UCSD-AML1 (cell line): ENCODE measurements around the gene PCDH7.

Source experiments
- DNase-seq: peaks from one replicate; lab custom pipeline; 2025; ENCODE audit not compliant: unreplicated experiment; lab: John Stamatoyannopoulos, UW

The PCDH7 gene, protein sequence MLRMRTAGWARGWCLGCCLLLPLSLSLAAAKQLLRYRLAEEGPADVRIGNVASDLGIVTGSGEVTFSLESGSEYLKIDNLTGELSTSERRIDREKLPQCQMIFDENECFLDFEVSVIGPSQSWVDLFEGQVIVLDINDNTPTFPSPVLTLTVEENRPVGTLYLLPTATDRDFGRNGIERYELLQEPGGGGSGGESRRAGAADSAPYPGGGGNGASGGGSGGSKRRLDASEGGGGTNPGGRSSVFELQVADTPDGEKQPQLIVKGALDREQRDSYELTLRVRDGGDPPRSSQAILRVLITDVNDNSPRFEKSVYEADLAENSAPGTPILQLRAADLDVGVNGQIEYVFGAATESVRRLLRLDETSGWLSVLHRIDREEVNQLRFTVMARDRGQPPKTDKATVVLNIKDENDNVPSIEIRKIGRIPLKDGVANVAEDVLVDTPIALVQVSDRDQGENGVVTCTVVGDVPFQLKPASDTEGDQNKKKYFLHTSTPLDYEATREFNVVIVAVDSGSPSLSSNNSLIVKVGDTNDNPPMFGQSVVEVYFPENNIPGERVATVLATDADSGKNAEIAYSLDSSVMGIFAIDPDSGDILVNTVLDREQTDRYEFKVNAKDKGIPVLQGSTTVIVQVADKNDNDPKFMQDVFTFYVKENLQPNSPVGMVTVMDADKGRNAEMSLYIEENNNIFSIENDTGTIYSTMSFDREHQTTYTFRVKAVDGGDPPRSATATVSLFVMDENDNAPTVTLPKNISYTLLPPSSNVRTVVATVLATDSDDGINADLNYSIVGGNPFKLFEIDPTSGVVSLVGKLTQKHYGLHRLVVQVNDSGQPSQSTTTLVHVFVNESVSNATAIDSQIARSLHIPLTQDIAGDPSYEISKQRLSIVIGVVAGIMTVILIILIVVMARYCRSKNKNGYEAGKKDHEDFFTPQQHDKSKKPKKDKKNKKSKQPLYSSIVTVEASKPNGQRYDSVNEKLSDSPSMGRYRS (N-terminal part only)

DNA sequence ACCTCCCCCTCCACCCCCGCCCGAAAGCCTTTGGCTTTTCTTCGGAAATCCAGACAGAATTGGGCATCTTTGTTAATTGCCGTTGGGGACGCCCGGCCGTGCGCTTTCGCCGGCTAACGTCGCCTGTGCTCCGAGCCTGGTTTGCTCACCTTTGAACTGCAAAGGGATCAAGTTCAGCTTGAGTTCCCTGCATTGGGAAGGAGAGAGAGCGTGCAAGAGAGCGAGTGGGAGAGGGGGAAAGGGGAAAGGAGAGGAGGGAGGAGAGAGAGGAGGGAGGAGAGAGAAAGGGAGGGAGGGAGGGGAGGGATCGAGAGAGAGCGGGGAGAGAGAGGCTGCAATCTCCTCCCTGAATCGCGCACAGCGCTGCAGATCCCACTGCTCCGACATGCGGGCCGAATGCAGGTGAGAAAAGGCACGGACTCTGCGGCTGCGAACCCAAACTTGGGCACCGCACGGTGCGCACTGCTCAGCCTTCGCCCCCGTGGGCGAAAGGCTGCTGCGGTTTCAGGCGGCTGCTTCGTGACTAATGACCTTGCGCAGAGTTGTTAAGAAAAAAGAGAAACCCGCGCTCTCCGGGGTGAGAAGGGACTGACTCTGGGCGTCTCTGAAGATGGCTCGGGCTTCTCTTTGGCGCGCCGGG lies at the start of gene PCDH7:
PCDH7 (plus strand) TSS at position 349 of the 640 bp plus-strand sequence. CDS start 1,054 bp downstream, outside the sequence.
- peak; percentile 11 for DNase-seq

GRCh38 chr4:30671926-30672448 lies 48.2 kb upstream of the PCDH7 start:
- DNase-seq, result no peak

DNA sequence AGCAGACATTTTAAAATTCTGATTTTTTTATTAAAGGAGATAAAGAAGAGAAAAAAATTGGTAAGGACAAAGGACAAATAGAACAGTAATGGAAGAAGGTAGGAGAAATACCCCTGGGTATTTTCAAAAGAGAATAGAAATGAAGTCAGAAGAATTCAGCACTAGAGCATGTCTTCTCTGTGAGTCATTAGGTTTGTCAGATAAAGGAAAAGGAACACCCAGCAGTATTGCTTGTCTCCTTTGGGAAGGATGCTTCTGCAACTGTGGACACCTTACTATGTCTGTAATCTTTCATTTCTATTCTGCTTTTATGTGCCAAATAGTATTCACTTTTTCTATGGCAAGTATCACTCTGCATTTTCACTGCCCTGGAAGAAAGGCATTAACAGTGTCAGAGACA lies 24.0 kb upstream of the PCDH7 start:
- no peak for DNase-seq

DNA sequence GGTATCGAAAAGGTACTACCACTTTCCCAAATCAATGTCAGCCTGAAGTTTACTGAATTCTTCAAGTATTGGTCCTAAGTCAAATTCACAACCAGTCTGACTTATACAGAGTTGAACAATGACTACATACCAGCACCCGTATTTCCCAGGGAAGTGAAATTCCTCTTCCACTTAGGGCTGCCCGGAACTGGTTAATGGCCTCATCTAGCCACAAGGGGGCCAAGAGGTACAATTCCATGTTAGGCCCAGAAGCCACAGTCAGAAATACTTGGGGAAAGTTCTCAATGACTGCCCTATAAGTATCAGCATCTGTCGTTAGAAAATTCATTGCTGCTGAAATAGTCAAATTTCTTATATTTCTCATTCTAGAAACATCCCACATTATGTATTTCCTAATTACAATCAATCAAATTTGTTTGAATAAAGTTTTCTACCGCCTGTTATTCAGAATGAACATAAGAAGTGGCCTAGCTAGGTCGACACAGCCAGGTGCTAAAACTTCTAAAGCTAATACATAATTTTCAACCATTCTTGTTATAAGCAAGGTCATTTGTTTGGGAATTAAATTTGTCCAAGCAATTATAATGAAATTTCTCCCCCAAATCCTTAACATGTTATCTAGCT lies 5.6 kb upstream of the PCDH7 start:
- peak; percentile 48 for DNase-seq

GRCh38 chr4:30716158-30716557 lies 4.0 kb upstream of the PCDH7 start:
- DNase-seq, result no peak

- peak; percentile 57 for DNase-seq
Observed at GRCh38 chr4:30716681-30717207, 3.4 kb upstream of the PCDH7 start.

- DNase-seq, result peak; percentile 92
Observed at GRCh38 chr4:30717208-30718020, 2.8 kb upstream of the PCDH7 start.

GRCh38 chr4:30718021-30718542 lies 2.1 kb upstream of the PCDH7 start:
- no peak for DNase-seq

DNA sequence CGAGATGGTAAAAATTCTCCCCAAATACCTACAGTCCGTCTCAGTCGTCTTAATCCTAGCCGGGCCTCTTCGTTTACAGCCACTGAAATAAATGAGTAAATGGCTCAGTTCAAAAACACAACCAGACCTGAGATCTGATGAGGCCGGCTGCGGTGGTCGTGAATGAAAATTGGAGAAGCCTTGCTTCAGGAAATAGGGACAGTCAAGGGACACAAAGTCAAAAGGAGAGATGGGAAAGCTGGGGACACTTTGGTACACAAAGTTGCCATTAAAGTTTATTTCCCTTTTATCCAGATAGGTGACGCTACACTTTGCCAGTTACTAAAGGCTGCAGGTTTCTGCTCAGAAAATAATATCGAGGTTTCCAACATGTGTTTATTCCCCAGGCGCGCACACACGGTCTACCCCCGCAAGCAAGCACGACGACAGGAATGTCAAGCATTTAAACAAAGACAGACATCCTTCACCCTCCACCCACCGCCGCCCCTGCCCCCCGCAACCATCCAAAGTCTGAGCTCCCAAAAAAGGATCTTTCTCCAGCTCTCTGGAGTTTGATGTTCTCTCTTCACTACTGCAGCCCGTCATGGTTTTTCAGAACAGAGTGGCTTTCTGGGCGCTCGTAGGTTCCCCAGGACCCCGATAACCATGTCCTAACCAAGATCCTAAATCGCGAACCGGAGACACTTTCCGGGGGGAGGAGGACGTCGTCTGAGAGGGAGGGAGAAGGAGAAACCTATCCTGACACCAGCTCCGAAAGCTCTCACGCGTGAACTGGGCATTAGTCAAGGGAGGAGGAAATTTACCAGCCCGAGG lies 1.3 kb upstream of the PCDH7 start:
- peak; percentile 14 for DNase-seq

DNA sequence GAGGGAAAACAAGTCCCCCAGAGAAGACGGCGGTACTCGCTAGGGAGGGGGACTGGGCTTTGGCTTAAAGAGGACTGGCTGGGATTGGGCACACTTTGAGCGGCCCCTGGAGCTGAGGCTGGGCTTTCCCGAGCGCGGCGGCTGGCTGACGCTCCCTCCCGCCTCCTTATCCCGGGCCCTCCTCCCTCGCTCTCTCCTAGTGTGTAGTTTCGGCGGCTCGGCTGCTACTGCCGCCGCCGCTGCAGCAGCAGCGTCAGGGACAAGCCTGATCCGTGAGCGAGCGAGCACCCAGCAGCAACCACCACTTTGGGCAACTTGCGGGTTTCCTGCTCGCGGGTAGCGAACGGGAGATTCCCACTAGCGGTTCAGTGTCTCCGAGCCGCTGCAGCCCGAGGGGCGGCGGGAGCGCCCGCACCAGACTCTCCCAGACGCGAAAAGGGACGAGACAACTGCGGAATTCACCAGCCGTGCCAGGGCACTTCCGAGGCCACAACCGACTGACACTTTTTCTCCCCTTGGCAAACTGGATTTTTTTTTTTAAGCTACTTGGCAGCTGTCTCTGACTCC lies 632 bp upstream of the PCDH7 start:
- peak; percentile 14 for DNase-seq

- DNase-seq, result no peak
Observed at GRCh38 chr4:30720661-30721184, 554 bp downstream of the PCDH7 start.

DNA sequence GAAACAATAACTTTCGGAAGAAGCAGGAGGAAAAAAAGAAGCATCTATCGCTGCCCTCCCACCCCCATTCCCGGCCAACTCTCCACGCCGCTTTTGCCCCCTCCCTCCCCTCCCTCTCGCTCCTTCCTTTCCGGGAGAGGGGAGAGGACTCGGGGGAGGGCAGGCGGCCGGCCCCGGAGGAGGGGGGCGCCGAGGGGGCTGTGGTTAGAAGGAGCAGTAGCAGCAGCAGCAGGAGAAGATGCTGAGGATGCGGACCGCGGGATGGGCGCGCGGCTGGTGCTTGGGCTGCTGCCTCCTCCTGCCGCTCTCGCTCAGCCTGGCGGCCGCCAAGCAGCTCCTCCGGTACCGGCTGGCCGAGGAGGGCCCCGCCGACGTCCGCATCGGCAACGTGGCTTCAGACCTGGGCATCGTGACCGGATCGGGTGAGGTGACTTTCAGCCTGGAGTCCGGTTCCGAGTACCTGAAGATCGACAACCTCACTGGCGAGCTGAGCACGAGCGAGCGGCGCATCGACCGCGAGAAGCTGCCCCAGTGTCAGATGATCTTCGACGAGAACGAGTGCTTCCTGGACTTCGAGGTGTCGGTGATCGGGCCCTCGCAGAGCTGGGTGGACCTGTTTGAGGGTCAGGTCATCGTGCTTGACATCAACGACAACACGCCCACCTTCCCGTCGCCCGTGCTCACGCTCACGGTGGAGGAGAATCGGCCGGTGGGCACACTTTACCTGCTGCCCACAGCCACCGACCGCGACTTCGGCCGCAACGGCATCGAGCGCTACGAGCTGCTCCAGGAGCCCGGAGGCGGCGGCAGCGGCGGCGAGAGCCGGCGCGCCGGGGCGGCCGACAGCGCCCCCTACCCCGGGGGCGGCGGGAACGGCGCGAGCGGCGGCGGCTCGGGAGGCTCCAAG lies 1.3 kb downstream of the PCDH7 start:
- no peak for DNase-seq

- no peak for DNase-seq
Observed at GRCh38 chr4:30722092-30722358, 1.9 kb downstream of the PCDH7 start.

DNA sequence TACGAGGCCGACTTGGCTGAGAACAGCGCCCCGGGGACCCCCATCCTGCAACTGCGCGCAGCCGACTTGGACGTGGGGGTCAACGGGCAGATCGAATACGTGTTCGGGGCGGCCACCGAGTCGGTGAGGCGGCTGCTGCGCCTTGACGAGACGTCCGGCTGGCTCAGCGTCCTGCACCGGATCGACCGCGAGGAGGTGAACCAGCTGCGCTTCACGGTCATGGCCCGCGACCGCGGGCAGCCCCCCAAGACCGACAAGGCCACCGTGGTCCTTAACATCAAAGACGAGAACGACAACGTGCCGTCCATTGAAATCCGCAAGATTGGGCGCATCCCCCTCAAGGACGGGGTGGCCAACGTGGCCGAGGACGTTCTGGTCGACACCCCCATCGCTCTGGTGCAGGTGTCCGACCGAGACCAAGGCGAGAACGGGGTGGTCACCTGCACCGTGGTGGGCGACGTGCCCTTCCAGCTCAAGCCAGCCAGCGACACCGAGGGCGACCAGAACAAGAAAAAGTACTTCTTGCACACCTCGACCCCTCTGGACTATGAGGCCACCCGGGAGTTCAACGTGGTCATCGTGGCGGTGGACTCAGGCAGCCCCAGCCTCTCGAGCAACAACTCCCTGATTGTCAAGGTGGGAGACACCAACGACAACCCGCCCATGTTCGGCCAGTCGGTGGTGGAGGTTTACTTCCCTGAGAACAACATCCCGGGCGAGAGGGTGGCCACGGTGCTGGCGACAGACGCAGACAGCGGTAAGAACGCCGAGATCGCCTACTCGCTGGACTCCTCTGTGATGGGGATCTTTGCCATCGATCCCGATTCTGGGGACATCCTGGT lies 2.4 kb downstream of the PCDH7 start:
- no peak for DNase-seq

DNA sequence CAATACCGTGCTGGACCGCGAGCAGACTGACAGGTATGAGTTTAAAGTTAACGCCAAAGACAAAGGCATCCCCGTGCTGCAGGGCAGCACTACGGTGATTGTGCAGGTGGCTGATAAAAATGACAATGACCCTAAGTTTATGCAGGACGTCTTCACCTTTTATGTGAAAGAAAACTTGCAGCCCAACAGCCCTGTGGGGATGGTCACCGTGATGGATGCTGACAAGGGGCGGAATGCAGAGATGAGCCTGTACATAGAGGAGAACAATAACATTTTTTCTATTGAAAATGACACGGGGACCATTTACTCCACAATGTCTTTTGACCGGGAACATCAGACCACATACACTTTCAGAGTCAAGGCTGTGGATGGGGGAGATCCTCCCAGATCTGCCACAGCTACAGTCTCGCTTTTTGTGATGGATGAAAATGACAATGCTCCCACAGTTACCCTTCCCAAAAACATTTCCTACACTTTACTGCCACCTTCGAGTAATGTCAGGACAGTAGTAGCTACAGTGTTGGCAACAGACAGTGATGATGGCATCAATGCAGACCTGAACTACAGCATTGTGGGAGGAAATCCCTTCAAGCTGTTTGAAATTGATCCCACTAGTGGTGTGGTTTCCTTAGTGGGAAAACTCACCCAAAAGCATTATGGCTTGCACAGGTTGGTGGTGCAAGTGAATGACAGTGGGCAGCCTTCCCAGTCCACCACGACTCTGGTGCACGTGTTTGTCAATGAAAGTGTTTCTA lies 3.2 kb downstream of the PCDH7 start:
- peak; percentile 8 for DNase-seq
